ENCODE results near the gene XPO4. TPM values are rescaled to one million over a fixed set of nuclear protein-coding genes. Genes with fewer than 3 reads are reported as not detected.
"Not testable (repeated sequence)": the region's sequence is repeated elsewhere in the genome, so short reads cannot be mapped to it uniquely, and the experiment has no call there.

Gene XPO4
- total RNA-seq, 1 experiment from 2014 or later = 7.0 TPM

DNA sequence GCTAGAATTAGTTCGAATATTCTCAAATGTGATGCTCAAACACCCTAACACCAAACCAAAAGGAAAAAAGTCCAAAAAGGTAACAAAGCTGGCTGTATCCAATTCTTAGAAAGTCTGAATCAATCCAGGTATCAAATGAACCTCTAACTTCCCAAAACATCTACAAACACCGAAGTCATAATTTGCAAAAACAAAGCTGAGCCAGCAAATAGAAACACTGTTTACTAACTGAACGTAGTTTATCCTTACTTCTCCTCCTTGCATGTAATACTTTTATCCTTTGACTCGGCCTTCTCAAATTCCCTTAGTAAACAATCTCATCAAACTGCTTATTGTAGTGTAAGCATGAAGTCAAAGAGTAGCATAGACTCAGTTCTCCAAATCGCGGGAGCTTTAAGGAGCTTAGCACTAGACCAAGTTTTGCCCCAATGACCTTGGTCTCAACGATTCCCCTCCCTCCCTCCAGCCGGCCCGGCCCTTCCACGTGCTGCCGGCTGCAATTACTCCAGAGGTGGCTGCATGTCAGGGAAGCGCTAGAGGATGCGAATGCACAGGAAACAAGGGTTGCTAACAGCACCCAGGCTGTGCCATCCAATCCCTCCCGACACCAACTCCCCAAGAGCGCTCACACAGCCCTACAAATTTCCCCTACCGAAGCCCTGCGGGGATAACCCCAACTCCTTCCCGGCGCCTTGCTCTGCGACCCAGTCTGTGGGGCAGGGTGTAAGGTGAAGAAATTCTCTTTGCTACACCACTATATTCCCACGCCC is 693 bp downstream of the XPO4 start:
- peak; percentile 44 for DNase-seq (ENCODE audit: low read depth)
- in situ Hi-C loops (cut with HindIII; ENCODE audit: low pct_unique_long_range_greater_than_20kb, low sequenced_read_pairs) = no loop called here

DNA sequence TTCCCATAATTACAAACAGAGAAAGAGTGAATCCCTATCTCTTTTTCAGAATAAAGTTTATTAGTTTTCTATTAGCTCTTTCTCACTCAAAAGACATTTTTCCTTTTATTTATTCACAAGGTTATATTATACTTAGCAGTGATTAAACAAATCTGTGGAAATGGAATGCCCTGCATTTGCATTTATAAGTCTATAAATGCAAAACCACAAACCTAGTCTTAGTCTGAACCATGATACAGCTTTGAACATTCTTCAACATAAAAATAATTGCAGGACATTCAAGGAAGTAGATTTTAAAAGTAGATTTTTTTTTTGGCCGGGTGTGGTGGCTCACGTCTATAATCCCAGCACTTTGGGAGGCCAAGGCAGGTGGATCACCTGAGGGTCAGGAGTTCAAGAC is 8.3 kb downstream of the XPO4 start:
- in situ Hi-C loops (cut with HindIII; ENCODE audit: low pct_unique_long_range_greater_than_20kb, low sequenced_read_pairs) = no loop called here
- no peak for DNase-seq (ENCODE audit: low read depth)

DNA sequence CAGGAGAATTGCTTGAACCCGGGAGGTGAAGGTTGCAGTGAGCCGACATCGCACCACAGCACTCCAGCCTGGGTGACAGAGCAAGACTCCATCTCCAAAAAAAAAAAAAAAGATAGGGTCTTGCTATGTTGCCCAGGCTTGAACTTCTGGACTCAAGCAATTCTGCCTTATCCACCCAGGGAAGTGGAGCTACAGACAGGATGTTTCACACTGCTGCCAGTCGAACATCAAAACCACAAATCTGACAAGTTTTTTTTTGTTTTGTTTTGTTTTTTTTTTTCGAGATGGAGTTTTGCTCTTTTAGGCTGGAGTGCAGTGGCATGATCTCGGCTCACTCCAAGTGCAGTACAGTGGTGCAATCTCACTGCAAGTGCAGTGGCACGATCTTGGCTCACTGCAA is 10.8 kb downstream of the XPO4 start:
- DNase-seq (ENCODE audit: low read depth) = no peak

DNA sequence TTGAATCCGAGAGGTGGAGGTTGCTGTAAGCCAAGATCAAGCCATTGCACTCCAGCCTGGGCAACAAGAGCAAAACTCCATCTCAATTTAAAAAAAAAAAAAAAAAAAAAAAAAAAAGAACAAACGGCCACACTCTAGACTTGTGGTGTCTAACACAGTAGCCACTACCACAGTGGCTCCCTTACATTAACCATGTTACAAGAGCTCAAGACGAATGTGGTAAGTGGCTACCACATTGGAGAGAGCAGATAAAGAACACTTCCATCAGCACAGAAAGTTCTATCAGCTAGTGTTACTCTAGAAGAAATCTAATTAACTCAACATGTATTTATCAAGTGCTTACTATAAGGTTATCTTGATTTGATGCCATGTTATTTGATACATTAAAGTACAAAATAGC is 11.5 kb downstream of the XPO4 start:
- in situ Hi-C loops (cut with HindIII; ENCODE audit: low pct_unique_long_range_greater_than_20kb, low sequenced_read_pairs) = no loop called here
- no peak for DNase-seq (ENCODE audit: low read depth)

More for the DNA sequence above, 10.8 kb downstream of the XPO4 start:
- in situ Hi-C loops (cut with HindIII; ENCODE audit: low pct_unique_long_range_greater_than_20kb, low sequenced_read_pairs) = no loop called here

DNA sequence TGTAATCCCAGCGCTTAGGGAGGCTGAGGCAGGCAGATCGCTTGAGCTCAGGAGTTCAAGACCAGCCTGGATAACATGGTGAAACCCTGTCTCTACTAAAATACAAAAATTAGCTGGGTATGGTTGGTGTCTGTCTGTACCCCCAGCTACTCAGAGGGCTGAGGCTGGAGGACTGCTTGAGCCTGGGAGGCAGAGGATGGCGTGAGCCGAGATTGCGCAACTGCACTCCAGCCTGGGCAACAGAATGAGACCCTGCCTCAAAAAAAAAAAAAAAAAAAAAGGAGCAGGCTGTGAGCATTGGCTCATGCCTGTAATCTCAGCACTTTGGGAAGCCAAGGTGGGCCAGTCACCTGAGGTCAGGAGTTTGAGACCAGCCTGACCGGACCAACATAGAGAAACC is 12.0 kb downstream of the XPO4 start:
- DNase-seq (ENCODE audit: low read depth); in situ Hi-C loops (cut with HindIII; ENCODE audit: low pct_unique_long_range_greater_than_20kb, low sequenced_read_pairs): not testable (repeated sequence)

DNA sequence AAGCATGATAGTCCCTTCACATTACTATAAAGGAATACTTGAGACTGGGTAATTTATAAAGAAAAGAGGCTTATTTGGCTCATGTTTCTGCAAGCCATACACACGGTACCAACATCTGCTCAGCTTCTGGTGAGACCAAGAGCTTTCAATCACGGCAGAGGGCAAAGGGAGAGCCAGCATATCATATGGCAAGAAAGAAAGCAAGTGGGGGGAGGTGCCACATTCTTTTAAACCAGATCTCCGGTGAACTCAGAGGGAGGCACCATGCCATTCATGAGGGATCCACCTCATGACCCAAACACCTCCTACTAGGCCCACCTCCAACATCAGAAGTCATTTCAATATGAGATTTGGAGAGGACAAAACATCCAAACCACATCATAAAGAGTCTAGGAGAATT is 20.3 kb downstream of the XPO4 start:
- in situ Hi-C loops (cut with HindIII; ENCODE audit: low pct_unique_long_range_greater_than_20kb, low sequenced_read_pairs) = no loop called here
- DNase-seq (ENCODE audit: low read depth) = no peak

DNA sequence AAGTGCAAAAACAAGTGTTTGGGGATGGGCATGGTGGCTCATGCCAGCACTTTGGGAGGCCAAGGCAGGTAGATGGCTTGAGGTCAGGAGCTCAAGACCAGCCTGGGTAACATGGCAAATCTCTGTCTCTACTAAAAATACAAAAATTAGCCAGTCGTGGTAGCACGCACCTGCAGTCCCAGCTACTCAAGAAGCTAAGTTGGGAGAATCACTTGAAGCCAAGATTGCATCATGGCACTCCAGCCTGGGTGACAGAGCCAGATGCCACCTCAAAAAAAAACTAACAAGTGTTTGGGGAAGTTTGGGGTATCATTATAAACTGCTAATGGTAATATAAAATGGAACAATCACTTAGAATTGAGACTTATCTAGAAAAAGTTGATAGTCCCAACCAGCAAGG is 24.6 kb downstream of the XPO4 start:
- in situ Hi-C loops (cut with HindIII; ENCODE audit: low pct_unique_long_range_greater_than_20kb, low sequenced_read_pairs) = no loop called here
- no peak for DNase-seq (ENCODE audit: low read depth)

DNA sequence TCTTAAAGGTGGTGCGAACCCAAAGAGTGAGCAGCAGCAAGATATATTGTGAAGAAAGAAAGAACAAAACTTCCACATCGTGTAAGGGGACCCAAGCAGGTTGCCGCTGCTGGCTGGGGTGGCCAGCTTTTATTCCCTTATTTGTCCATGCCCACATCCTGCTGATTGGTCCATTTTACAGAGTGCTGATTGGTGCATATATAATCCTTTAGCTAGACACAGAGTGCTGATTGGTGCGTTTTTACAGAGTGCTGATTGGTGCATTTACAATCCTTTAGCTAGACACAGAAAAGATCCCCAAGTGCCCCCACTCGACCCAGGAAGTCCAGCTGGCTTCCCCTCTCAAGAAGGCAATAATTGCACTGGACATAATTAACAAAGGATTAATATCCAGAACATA is 25.7 kb downstream of the XPO4 start:
- in situ Hi-C loops (cut with HindIII; ENCODE audit: low pct_unique_long_range_greater_than_20kb, low sequenced_read_pairs); DNase-seq (ENCODE audit: low read depth): not testable (repeated sequence)

DNA sequence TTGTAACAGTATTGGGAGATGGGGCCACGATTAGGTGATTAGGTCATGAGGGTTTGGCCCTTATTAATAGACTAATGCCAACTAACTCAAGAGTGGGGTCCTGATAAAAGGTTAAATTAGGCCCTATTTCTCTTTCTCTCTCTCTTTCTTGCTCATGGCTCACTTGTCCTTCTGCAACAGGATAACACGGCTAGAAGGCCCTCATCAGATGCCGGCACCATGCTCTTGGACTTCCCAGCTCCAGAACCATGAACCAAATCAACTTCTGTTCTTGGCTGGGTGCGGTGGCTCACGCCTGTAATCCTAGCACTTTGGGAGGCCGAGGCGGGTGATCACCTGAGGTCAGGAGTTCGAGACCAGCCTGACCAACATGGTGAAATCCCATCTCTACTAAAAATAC is 28.1 kb downstream of the XPO4 start:
- DNase-seq (ENCODE audit: low read depth); in situ Hi-C loops (cut with HindIII; ENCODE audit: low pct_unique_long_range_greater_than_20kb, low sequenced_read_pairs): not testable (repeated sequence)

DNA sequence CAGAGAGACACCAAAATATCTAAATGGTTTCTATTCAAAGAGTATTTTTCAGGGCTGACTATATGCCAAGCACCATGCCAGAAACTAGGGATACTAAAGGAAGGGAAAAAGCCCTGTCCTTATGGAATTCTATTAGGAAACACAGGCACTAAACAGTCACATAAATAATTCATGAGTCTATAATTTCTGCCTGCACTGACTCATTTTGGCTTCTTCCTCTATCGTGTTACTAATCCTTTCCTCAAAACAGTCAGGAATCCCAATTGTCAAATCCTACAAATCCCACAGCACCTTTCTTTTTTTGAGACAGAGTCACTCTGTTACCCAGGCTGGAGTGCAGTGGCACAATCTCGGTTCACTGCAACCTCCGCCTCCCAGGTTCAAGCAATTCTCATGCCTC is 29.2 kb downstream of the XPO4 start:
- DNase-seq (ENCODE audit: low read depth) = no peak
- in situ Hi-C loops (cut with HindIII; ENCODE audit: low pct_unique_long_range_greater_than_20kb, low sequenced_read_pairs) = no loop called here

DNA sequence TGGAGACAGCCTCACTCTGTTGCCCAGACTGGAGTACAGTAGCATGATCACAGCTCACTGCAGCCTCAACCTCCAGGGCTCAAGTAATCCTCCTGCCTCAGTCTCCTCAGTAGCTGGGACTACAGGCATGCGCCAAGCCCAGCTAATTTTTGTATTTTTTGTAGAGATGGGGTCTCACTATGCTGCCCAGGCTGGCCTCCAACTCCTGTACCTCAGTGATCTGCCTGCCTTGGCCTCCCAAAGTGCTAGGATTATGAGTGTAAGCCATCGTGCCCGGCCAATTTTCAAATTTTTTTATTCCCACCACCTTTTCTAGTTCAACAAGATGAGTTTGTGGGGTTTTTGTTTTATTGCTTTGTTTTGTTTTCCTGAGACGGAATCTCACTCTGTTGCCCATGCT is 31.7 kb downstream of the XPO4 start:
- no peak for DNase-seq (ENCODE audit: low read depth)
- in situ Hi-C loops (cut with HindIII; ENCODE audit: low pct_unique_long_range_greater_than_20kb, low sequenced_read_pairs) = no loop called here

DNA sequence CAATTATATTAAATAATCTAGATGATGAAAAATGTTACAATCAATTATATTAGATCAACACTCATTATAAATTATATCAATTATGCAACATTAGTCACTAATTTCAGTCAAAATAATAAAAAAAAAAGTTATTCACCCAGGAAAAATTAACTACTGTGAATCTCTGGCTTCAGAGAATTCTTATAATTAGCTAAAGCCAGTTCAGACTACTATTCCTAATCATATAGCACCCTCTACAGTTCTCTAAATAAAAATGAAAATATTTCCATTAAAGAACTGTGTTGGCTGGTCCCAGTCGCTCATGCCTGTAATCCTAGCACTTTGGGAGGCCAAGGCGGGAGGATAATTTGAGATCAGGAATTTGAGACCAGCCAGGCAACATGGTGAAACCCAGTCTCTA is 33.0 kb downstream of the XPO4 start:
- no peak for DNase-seq (ENCODE audit: low read depth)
- in situ Hi-C loops (cut with HindIII; ENCODE audit: low pct_unique_long_range_greater_than_20kb, low sequenced_read_pairs) = no loop called here

DNA sequence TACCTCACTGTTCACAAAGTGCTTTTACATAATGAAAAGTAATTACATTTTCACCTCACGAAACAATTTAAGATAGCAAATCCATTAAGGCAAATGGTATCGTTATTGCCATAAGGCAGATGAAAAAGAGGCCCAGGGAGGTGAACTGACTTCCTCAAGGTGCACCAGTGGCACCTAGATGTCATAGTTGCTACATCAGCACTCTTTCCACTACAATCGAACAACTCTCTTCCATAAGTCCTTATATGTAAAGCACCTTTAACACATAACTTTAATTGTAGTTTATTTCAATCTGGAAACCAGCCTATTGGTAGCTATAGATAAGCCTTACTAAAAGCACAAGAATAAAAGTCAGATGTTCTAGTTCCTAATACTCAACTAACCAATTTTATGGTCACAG is 35.1 kb downstream of the XPO4 start:
- in situ Hi-C loops (cut with HindIII; ENCODE audit: low pct_unique_long_range_greater_than_20kb, low sequenced_read_pairs) = no loop called here
- DNase-seq (ENCODE audit: low read depth) = no peak

DNA sequence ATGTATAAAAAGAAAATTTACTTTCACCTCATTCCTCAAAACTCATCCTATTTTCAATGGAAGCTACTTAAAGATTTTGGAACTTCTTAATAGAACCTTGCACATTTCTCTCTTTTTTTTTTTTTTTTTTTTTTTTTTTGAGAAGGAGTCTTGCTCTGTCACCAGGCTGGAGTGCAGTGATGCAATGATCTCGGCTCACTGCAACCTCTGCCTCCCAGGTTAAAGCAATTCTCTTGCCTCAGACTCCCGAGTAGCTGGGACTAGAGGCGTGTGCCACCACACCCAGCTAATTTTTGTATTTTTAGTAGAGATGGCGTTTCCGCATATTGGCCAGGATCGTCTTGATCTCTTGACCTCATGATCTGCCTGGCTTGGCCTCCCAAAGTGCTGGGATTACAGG is 40.9 kb downstream of the XPO4 start:
- in situ Hi-C loops (cut with HindIII; ENCODE audit: low pct_unique_long_range_greater_than_20kb, low sequenced_read_pairs) = not testable (repeated sequence)

DNA sequence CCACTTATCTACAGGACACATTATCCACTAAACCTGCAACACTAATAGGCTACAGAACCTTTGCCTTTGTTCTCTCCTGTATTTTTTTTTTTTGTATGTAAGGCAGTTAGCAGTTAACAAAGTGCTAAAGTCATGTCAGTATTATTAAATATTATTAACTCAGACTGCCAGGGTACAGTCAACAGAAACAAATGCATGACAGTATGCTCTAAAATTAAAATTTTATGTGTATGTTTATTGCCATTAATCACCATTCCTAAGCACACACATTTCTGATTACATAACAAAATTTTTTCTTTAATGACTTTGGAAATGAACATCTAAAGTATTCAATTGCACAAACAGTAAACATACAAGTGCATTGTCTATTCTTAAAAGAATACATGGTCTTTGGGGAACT is 41.7 kb downstream of the XPO4 start:
- DNase-seq (ENCODE audit: low read depth) = no peak
- in situ Hi-C loops (cut with HindIII; ENCODE audit: low pct_unique_long_range_greater_than_20kb, low sequenced_read_pairs) = no loop called here

More for the DNA sequence above, 40.9 kb downstream of the XPO4 start:
- DNase-seq (ENCODE audit: low read depth) = not testable (repeated sequence)

DNA sequence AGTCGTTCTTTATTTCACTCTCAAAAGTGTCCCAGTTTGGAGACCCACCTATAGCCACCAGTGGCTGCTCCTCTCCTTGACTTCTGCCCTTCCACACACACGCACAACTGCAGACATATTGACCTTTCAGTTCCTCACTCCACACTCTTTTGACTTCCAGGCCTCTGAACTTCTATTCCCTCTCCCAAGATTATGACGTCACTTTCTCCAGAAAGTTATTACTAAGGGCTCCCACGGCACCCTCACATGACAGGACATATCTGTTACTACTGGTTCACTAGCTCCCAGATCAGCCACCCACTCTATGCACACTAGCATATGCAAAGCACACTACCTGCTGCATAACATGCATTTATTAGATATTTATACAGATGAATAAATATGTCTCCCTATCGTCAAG is 45.9 kb downstream of the XPO4 start:
- DNase-seq (ENCODE audit: low read depth) = no peak
- in situ Hi-C loops (cut with HindIII; ENCODE audit: low pct_unique_long_range_greater_than_20kb, low sequenced_read_pairs) = no loop called here

DNA sequence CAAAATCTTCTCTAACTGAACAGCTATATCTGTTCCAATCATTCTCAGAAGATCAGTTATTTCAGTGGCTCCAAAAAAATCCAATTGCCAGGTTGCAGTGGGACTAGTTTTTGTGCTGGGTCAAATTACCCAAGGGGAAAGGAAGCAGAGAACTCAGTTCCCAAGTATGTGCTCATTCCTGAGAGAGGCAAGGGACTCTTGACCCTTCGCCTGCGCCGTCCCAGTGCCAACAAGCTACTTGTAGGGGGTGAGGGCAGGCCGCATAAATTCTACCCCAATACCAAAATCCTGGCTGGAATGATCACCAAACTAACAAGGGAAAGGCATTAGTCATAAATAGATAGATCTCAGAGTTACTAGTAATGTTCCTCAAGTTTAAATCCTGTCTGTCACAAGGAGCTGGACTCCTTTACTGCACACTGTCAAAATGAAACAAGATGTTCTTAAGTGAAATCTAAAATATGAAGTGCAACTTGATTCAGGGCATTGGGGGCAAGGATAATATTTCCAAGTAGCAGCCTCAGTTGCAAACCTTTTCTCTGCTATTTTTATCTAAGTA is 50.6 kb downstream of the XPO4 start:
- in situ Hi-C loops (cut with HindIII; ENCODE audit: low pct_unique_long_range_greater_than_20kb, low sequenced_read_pairs) = no loop called here
- DNase-seq (ENCODE audit: low read depth) = no peak

DNA sequence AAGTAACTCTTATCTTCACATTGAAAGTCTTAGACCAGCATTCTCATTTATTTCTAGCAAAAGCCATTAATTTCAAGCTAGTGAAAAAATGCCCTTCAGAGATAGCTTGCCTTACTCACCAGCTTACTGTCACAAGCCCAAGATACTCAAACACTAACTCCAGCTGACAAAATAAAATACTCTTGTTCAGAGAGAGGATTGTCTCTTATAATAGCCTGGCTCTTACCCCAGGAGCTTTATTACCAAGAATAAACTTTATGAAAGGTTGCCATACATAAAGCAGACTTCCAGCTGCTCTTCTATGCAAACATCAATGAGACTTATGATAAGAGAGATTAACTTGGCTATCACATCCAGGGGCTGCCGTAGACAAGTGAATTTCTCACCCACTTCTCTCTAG is 53.6 kb downstream of the XPO4 start:
- DNase-seq (ENCODE audit: low read depth) = no peak
- in situ Hi-C loops (cut with HindIII; ENCODE audit: low pct_unique_long_range_greater_than_20kb, low sequenced_read_pairs) = loop anchor here (25.0 kb wide), 1 partner anchor 662 kb away; the partner anchor contains the start of gene GJB2

DNA sequence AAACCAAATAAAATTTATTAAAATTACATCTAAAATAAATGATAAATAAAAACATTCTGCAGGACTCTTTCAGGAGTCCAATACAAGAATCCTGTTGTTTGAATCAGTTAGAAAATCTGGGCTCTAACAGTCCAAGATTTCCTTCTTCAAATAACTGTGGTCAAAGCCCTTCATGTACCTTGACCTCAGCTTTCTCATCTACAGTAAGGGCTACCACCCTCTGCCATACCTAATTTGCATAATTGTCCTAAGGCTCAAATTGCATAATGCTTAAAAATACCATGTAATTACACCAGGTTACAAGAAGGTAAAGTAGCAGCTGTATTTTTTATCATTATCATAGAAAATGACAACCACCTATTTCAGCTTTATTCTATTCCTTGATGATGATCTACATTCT is 54.3 kb downstream of the XPO4 start:
- in situ Hi-C loops (cut with HindIII; ENCODE audit: low pct_unique_long_range_greater_than_20kb, low sequenced_read_pairs) = loop anchor here (25.0 kb wide), 1 partner anchor 661 kb away; the partner anchor contains the start of gene GJB2
- no peak for DNase-seq (ENCODE audit: low read depth)

DNA sequence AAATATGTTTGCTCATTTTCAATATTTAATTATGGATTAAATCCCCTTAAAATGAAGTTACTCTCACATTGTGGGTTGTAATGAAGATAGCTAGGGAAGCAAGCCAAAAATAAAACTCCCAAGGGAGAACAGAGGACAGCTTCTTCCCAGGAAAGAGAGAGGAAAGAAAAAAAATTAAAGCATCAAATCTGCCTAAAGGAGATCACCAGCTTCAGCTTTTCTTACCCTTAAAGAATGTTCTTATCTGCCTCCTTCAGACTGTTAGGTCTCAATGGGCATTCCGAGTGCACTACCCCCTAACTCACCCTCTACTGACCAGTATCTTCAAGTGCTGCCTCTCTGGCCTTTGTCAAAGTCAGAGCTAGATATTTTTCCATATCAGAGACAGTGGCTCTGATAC is 55.2 kb downstream of the XPO4 start:
- in situ Hi-C loops (cut with HindIII; ENCODE audit: low pct_unique_long_range_greater_than_20kb, low sequenced_read_pairs) = loop anchor here (25.0 kb wide), 1 partner anchor 660 kb away; the partner anchor contains the start of gene GJB2
- DNase-seq (ENCODE audit: low read depth) = no peak
